ENCODE data around the gene SORCS2. TPM values are rescaled to one million over a fixed set of nuclear protein-coding genes. Genes with fewer than 3 reads are reported as not detected.

SORCS2 gene
- total RNA-seq, 4 donors from 2014 or later, result 1.1 to 2.5 (median 2.0) TPM

- no peak for DNase-seq
- intact Hi-C loops (cut with DNase I), result no loop called here
Observed at GRCh38 chr4:7391637-7392437, 199.5 kb downstream of the SORCS2 start.

DNA sequence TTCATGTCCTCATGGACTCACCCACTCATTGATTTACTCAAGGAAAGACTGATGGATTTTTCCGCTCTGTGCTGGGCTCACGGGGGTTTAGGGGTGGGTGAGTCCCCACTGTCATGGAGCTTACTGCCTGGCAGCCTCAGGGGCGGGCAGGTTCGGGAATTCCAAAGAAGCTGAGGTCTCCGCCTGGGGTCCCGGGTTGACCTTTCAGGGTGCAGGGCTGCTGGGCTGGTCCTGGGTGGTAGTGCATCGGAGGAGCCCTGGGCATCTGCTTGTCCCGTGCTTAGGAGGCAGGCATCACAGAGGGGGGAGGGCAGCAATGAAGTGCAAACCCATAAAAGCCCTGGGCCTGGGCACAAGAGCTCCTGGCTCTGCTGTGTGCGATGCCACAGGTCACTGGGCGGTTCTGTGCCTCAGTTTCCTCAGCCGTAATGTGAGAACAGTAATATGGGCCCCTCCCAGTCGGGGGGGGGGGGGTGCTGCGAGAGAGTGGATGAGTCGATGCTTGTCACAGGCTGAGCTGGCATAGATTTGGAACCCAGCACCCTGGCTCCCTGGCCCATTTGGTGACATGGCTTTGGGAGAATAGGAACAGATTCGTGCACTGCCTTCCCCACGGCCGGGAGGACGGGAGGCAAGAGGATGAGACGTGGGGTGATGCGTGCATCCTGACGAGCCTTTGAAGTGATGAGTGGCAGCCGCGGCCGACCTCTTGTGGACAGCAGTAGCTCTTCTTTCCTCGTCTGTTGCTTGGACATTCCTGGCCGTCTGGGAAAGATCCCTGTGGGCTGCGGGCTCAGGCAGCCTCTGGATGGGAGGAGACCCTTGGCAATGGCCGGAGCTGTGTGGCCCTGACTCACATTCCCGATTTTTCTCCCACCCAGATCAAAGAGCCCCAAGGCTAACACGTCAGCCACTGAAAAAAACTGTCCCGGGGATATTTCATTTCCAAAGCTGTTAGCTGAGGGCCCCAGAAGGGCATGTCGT lies 200.4 kb downstream of the SORCS2 start:
- H3K27me3 ChIP-seq, result peaks cover 0 to 60% (median 0%) of the 10 kb centered on the region in 4 donors

More at GRCh38 chr4:7391637-7392437, 199.5 kb downstream of the SORCS2 start:
- 70 to 72% methylated on average over 2 to 10 of the region's 18 CpGs for WGBS, 2 donors
- Histone ChIP-seq H3K36me3 (no peaks in the 10 kb centered on the region), H3K27me3 (peaks cover 0 to 54% (median 0%) of the 10 kb centered on the region in 4 donors), H3K4me1 (peaks cover 0 to 5% (median 0%) of the 10 kb centered on the region in 3 donors), H3K9me3 (no peaks in the 10 kb centered on the region), H3K27ac (no peak overlapping the region), H3K4me3 (no peak overlapping the region)
- TF ChIP-seq, protein P1, sequence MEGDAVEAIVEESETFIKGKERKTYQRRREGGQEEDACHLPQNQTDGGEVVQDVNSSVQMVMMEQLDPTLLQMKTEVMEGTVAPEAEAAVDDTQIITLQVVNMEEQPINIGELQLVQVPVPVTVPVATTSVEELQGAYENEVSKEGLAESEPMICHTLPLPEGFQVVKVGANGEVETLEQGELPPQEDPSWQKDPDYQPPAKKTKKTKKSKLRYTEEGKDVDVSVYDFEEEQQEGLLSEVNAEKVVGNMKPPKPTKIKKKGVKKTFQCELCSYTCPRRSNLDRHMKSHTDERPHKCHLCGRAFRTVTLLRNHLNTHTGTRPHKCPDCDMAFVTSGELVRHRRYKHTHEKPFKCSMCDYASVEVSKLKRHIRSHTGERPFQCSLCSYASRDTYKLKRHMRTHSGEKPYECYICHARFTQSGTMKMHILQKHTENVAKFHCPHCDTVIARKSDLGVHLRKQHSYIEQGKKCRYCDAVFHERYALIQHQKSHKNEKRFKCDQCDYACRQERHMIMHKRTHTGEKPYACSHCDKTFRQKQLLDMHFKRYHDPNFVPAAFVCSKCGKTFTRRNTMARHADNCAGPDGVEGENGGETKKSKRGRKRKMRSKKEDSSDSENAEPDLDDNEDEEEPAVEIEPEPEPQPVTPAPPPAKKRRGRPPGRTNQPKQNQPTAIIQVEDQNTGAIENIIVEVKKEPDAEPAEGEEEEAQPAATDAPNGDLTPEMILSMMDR (IDR thresholded peaks at IDR 0.05), result no peak
- TF ChIP-seq POLR2A (IDR thresholded peaks at IDR 0.05), result no peak

GRCh38 chr4:7393601-7394575 lies 201.6 kb downstream of the SORCS2 start:
- DNase-seq, result no peak
- 77 to 82% methylated on average over 14 to 21 of the region's 29 CpGs for WGBS, 2 donors
- Histone ChIP-seq H3K4me1 (peaks cover 4 to 19% (median 4%) of the 10 kb centered on the region in 3 donors), H3K27ac (no peak overlapping the region), H3K36me3 (no peaks in the 10 kb centered on the region), H3K27me3 (peaks cover 0 to 60% (median 0%) of the 10 kb centered on the region in 4 donors), H3K4me3 (no peak overlapping the region), H3K9me3 (no peaks in the 10 kb centered on the region)
- no peak for TF ChIP-seq POLR2A (IDR thresholded peaks at IDR 0.05)
- TF ChIP-seq, protein P1 (IDR thresholded peaks at IDR 0.05), result no peak
- intact Hi-C loops (cut with DNase I), result no loop called here

More for the DNA sequence above, 200.4 kb downstream of the SORCS2 start:
- TF ChIP-seq, protein P1 (IDR thresholded peaks at IDR 0.05), result no peak
- TF ChIP-seq POLR2A (IDR thresholded peaks at IDR 0.05), result no peak
- H3K9me3 ChIP-seq, result no peaks in the 10 kb centered on the region
- H3K4me3 ChIP-seq, result no peak overlapping the region
- H3K36me3 ChIP-seq, result no peaks in the 10 kb centered on the region
- H3K27ac ChIP-seq, result no peak overlapping the region
- no peak for DNase-seq
- peaks cover 4 to 14% (median 4%) of the 10 kb centered on the region in 3 donors for H3K4me1 ChIP-seq
- intact Hi-C loops (cut with DNase I), result no loop called here
- 55 to 65% methylated on average over 13 to 16 of the region's 32 CpGs for WGBS, 2 donors

DNA sequence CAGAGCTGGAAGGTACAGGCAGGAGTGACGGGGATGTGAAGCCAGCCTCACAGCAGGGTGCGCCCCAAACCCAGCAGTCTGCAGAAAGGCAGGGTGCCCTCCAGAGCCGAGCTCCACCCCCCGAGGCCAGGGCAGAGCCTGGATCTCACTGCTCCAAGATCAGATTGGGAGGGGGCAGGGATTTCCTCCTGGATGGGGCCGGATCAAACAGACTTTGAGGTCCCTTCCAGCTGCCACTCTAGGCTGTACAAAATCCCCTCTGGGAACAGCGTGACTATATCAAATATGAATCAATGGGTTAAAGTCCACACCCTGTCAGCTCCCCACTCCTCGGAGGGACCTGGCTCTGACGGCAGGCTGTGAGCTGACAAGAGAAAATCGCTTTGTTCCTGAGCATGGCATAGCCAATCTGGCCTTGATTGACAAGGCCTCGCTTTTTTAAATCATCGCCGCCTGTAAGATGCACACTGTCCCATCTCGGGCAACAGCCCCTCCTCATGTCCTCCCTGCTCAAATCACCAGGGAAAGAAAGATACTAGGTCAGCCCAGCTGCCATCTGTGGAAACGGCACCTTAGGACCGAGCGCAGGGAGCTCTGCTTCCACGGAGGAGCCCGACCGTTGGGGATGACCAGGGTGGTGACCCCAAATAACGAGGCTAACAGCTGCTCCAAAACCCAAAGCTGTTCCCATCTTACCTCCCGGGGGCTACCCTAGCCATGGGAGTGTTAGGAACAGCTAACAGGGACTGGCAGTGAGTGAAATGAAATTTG lies 202.5 kb downstream of the SORCS2 start:
- 48 to 69% methylated on average over 9 to 13 of the region's 21 CpGs for WGBS, 2 donors
- H3K27me3 ChIP-seq, result peaks cover 0 to 67% (median 0%) of the 10 kb centered on the region in 4 donors
- no peak for DNase-seq

More for the DNA sequence above, 202.5 kb downstream of the SORCS2 start:
- Histone ChIP-seq H3K9me3 (no peaks in the 10 kb centered on the region), H3K36me3 (no peaks in the 10 kb centered on the region), H3K4me1 (peaks cover 4 to 19% (median 4%) of the 10 kb centered on the region in 3 donors), H3K27ac (no peak overlapping the region), H3K4me3 (no peak overlapping the region)
- intact Hi-C loops (cut with DNase I), result no loop called here
- TF ChIP-seq, protein P1 (IDR thresholded peaks at IDR 0.05), result no peak
- TF ChIP-seq POLR2A (IDR thresholded peaks at IDR 0.05), result no peak

All from esophagus squamous epithelium (tissue), 5 donors.